NCI-H1092 (cell line): Measurements from ENCODE around the gene GALR1.
"Not testable (repeated sequence)": the region's sequence is repeated elsewhere in the genome, so short reads cannot be mapped to it uniquely, and the experiment has no call there.

Experiments used
- DNase-seq: peaks from one replicate; lab custom pipeline; 2025; lab: John Stamatoyannopoulos, UW

The GALR1 gene

DNA sequence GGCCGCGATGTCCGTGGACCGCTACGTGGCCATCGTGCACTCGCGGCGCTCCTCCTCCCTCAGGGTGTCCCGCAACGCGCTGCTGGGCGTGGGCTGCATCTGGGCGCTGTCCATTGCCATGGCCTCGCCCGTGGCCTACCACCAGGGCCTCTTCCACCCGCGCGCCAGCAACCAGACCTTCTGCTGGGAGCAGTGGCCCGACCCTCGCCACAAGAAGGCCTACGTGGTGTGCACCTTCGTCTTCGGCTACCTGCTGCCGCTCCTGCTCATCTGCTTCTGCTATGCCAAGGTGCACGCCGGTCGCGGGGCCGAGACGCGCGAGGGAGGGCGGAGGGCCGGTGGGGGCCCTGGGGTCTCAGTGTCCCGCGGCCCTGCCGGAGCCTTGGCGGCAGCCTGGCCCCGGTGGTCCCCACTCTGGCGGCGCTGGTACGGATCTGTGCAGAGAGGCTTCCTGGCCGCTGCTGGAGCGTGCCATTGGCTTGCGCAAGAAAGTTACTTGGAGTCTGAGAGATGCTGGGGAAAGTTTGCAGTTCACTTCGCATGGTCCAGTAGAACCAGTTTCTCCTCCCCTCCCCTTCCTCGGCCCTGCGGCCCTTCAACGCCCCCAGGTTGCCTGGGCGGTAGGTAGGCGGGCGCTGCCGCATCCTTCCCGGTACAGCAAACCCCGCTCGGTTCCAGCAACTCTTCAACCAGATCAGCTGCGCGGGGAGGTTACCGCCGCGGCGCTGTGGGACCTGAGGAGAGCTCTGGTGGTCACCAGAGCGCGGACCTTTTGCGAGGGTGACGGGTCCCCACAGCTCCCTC lies 1.5 kb downstream of the GALR1 start:
- DNase-seq = no peak

DNA sequence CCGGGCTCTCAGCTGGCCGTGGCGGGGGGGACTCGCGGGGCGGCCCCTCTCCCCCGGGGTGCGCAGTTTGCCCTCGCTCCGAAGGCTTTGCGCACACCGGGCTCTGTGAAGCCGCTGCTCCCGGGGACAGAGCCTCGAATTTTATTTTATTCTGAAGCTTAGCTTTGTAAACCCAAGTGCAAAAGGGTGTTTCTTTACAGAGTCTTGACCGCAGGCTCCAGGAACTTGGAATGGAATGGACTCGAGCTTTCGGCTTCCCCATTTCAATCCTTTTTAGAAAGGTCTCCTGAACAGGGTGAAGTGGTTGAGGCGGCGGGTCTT lies 2.0 kb downstream of the GALR1 start:
- no peak for DNase-seq

DNA sequence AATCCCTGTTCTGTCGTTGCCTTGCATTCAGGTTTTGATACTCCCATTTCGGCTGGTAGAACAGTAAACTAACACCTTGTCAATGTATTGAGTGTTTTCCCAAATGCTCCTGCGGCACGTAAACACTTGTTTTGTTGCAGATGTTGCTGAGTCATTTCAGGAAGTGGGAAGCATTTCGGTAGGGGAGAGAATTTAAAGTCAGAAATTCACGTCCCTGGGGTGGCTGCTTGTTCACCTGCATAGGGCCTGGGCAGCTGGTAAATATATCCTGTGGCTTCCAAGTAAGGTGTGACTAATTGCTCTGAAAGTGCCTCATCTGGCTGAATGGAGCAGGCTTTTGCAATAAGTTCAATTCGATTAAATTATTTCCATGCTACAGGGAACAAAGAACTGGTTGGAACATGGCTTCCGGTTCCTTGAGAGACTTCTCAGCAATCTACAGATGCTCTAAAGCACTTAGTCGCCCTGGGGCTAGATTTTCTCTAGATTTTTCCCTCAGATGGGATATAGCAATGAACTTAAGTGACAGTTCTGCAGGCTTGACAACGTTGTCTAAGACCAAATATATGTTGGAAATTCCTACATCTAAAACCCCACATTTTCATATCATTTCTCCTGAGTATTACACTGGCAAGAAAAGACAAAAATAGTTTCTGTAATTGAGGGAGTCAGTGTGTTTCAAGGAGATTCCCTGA lies 5.2 kb downstream of the GALR1 start:
- DNase-seq = no peak

DNA sequence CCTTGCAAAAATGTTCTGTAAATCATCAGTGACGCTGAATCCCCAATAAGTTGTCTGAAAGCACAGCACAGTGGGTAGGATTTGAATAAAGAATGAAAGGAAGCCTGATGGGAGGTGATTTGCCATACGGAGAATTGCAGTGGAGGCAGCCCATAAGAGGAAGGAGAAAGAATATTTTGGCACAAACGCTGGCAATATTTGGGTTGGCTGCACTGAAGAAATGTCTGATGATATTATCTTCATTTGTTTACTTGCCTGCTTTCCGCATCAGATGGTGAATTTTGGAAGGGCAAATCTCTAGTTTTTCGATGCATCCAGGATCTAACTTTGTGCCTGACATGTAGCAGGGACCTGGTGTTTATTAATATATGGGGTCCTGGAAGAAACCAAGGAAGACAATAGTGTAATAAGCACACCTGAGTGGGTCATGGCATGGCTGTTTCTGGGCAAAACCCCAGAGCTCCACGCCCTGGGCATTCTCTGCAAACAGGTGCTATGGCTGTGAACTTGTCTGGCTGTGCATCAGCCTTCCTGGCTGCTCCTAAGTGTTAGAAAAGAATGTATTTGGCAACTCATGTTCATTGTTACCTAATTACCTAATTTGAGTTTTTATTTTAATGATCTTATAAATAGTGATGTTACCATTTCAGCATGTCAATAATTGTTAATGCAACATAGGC lies 5.9 kb downstream of the GALR1 start:
- no peak for DNase-seq

DNA sequence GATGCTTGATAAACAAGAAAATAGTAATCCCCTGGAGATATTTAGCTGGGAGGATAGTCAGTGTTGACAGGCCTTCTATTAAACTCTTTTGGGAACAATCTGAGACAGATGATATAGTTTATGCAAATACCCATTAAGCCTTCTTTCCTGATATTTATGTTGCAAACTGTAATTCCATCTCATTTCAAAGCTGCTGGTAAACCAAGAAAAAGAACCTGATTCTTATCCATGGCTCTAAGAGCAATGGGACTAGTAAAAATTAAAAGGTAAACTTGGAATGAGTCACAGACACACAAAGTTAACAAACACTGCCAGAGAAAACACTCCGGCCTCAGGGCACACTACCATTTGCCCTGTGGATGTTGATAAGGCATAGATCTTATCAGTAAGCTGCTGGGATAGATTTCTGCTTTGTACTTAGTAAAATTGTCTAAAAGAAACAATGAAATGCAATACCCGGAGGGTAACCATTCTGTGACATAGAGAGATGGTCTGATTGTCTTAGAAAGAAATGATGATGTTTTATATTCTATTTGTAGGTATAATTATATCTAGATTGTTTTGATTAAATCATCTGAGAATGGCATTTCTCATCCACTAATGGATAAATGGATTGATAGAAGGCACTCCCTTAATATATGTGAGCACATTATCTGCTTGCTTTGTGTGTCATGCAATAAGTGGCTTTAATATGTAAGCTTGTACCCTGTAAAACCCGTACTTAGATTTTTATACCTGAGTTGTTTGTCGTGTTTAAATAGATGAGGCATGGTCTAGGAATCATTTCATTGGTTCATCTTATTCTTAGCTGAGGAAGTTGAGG lies 13.2 kb downstream of the GALR1 start:
- DNase-seq = no peak

DNA sequence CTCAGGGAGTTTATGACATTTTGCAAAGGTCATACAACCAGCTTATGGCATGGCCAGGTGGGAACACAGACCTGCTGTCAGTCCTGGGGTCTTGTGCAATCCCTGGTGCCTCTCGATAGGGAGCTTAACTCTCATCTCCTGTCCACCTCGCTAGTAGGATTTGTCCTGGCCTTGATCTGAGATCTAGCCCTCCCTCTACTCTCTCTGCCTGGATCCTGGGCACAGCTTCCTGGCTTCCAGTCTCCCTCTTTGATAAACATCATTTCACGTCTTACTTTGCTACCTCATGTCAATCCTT lies 13.8 kb downstream of the GALR1 start:
- DNase-seq = no peak

DNA sequence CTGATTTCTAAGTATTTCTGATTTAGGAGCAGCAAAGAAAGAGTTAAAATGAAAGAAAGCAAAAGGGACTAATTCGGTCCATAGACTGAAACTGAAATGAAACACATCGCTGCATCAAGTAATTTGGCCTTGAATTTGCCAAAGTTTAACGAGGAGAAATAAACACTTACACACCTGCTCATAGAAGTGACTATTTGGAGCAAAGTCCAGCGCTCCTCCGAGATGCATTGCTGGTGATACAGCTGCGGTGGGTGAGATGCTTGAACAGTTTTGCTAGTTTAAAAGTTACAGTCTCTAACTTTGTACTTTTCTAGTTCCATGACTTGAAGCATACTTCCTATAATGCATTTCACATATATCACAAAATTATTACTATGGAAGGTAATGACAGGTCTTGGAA lies 18.3 kb downstream of the GALR1 start:
- no peak for DNase-seq

DNA sequence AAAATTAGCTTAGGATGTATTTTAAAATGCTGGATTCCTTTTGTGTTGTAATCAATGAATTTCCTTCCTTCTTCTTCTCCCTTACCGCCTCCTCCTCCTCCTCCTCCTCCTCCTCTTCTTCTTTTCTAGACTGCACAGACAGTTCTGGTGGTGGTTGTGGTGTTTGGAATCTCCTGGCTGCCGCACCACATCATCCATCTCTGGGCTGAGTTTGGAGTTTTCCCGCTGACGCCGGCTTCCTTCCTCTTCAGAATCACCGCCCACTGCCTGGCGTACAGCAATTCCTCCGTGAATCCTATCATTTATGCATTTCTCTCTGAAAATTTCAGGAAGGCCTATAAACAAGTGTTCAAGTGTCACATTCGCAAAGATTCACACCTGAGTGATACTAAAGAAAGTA lies 18.8 kb downstream of the GALR1 start:
- no peak for DNase-seq

DNA sequence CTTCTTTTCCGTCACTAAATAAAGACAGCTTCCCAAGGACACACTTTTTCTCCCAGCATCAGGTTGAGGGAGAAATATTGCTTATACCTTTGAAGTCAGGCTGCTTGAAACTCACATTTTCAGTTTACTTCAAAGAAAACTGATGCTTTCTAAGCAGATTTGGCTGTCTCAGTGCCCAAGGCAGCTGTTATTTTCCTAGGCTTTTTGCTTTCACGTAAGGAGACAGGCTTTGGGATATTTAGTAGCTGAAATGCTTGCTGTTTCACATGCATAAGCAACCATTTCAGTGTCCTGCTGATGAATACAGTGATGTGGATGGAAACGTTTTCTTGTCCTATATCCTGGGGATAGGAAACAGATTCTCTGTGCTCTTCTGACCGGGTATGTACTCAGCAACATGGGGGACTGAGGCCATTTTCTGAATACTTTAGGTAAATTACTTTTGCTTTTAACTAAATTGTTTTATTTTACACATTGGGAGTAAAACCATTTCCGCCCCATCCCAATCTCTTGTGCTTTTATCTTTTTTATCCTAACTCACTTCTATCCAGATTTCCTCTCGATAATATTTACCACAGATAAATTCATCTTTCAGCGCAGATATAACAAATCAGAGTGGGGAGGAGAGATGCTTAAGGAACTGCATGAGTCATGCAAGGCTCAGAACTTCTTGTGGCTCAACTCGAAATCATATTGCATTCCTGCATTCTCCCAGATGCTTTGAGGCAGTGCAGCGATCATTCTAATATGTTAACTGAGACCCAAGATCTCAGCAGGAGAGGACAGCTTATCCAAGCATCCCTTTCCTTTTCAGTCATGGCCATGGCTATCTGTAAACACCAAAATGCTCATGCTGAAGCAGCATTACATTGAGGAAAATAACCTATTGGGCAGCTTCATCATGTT lies 22.2 kb downstream of the GALR1 start:
- no peak for DNase-seq

DNA sequence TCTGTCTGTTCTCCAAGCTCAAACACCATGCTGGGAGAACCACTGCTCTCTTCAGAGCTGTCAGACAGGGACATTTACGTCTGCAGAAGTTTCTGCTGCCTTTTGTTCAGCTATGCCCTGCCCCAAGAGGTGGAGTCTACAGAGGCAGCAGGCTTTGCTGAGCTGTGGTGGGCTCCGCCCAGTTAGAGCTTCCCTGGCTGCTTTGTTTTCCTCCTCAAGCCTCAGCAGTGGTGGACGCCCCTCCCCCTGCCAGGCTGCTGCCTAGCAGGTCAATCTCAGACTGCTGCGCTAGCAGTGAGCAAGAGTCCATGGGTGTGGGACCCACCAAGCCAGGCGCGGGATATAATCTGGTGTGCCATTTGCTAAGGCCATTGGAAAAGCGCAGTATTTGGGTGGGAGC lies 41.2 kb downstream of the GALR1 start:
- not testable (repeated sequence) for DNase-seq

DNA sequence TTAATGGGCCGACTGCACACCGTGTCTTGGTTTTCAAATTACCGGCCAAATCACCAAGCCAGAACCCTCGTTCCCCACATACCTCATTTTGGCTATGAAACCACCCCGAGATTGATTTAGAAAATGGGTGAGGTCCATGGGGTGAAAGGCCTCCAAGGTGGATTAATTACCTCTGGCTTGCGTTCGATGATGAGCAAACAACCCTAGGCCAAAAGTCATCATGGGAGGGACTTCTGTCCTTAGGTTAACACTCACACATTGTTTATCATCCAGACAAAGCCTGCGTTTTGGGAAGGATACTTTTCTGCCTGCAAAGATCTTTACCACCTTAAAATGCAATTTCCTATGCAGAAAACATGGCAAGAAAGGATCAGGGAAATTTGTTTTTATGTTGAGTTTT lies 48.5 kb downstream of the GALR1 start:
- no peak for DNase-seq

DNA sequence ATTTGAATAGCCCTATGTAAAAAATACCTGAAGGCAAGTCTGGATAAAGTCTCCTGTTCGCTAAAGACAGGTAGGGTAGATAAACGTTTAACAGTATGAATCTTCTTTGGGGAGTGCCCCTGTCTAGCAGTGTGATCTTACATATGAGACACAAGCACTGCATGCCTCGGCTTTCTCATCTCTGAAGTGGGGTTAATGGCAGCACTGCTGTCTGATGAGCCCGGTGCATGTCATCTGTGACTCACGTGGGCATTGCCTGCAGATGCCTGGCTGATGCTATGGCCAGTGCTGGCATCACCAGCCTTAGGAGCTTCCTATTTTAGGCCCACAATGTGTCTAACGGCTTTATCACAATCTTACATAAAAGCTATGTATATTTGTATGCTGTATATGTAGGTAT lies 50.1 kb downstream of the GALR1 start:
- no peak for DNase-seq

DNA sequence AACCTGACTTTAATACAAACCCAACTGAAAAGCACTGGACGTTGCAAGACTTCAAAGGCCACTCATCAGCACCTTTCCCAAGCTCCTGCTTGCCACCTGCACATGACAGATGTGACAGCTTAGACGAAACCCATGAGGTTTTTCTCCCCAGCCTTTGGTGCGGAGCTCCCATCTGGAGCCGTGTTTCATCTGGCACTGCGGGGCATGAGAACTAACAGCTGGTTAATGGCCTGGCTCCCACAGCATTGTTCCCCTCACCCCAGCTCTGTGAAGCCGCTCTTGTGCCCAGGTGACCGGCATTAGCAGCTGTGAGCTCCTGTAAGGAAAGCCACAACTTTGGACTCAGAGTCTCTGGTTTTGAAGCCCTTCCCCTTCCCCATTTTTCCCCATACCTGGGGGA lies 50.9 kb downstream of the GALR1 start:
- DNase-seq = no peak

DNA sequence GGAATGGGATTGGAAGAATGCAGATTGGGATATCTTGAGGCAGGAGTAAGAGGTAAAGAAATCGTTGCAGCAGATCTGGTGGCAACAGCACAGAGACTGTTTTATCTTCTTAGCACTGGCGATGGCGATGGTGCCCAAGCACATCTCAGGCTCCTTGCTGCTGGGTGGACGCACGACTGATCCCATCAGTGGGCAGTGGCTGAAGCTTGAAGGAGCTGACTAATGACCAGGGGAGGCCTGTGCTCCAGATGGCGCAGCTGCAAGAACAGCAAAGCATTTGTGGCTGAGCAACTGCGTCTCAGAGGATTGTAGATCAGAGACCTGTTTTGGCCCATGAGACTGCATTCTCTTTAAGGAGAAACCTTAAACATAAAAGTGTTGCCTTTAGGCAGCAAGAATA lies 54.6 kb downstream of the GALR1 start:
- DNase-seq = no peak

DNA sequence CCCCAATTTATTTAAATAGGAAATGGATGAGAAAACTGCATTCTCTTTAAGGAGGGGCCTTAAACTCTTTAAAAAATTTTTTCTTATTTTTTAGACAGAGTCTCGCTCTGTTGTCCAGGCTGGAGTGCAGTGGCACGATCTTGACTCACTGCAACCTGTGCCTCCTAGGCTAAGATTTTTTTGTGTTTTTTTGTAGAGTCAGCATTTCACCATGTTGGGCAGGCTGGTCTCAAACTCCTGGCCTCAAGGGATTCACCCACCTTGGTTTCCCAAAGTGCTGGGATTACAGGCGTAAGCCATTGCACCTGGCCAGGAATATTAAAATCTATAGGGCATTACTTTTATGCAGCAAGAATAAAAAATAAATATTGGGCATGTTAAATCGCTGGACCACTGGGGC lies 56.0 kb downstream of the GALR1 start:
- no peak for DNase-seq

DNA sequence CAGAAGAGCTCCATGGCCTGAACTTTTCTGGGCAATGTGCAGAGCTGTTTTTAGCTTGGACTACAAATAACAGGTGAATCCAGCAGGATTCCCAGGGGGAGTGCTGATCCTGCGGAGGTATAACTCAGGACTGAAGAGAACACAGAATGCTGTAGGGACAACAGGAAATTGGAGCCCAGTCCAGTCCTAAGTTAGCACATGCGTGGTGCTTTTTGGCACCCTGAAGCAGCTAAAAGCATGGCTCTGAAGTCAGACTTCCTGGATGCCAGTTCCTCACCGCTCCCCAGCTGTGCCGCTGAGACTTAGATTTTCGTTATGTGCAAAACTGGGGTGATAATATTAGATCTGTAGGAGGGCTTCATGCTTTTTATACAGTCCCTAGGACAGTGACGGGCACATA lies 58.6 kb downstream of the GALR1 start:
- no peak for DNase-seq

DNA sequence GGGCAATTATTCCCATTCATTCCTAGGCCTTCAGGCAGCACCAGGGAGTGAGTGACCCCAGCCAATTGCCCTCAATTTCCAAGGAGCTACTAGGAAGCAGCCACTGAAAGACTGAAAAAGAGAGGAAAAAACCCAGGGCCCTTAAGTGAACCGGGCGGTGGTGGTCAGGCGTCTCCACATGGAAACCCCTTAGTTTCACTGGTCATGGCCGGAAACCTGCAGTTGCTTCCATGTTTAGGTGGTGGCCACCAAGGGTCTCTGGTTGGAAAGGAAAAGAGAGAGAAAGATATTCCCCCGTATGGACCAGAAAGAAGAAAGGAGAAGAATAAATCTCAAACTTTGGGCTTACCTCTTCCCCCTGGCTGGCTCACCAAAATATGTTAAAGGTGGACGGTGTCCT lies 64.9 kb downstream of the GALR1 start:
- no peak for DNase-seq

DNA sequence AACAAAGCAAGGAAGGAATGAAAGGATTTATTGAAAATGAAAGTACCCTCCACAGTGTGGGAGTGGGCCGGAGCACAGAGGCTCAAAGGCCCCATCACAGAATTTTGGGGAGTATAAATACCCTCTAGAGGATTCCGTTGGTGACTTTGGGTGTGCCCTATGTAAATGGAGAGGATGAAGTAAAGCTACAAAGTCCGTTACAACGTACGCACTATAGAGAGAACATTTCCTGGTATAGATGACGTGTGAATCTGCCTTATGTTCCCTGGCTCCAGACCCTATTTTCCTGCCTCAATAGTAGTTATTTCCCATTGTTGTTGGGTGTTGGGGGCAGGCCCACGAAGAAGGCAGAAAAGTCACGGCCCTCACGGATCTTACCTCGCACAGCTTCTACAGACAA lies 65.3 kb downstream of the GALR1 start:
- no peak for DNase-seq

DNA sequence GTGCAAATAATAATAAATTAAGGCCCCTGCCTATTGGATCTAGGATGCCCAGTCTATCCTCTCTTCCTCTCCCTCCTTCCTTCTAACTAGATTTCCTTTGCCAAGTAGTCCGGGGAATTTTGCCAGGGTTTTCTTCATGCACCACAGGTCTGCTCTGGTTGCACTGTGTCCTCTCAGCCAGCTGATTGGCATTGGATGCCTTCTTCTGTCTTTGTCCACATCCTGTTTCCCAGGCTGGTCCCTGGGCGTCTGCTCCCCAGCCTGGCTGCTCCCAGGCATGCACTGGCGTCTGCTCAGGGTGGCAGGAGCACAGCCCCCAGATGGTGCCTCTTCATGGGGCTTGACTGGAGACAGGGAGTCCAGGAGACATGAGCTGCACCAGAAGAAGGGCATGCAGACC lies 66.4 kb downstream of the GALR1 start:
- DNase-seq = peak; percentile 6

DNA sequence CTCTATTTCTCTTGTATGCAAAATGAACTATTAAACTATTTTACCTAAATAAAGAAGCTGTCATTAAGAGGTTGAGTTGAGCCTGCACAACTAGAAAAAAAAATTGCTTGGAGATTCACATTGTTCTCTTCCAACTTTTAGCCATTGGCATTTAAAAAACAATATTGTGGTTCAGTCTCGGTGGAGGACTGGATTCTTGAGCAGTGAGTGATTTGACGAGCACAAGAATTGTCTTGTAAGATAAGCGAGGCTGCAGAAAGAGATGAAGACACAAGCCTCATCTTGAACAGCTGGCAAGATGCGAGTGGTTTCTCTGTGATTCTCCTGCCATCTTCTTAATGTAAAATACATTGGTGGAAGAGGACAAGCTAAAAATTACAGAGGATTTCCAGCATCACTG lies 67.0 kb downstream of the GALR1 start:
- DNase-seq = no peak

DNA sequence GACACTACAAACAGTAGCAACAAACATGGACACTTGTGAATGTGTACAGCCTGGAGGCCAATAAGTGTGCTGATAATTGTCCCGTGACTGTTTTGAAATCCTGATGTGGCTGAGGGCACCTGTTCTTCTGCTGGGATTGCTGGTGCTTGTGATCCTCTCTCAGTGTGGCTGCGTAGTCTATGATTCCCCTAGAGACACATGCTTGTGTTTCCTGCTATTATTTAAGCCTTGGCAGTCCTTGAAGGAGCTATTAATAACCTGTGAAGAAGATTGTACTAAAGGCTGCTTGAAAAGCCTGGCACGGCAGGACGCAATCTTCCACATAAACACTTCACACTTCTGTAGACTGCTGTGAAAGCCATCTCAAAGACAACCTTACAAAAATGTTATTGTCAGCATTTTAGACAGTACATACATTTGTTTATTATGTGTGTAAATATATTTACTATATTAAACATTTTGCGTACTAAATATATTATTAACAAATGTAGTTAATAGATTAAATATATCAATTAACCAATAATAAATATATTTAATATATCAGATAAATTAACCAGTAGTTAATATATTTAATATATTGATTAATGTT lies 71.4 kb downstream of the GALR1 start:
- DNase-seq = peak; percentile 31
